Ishikawa (cell line): ENCODE measurements around the gene TPRA1.
A peak's percentile ranks its signal among the peaks of the same experiment; 100 is the strongest.

Source experiments
- CEBPB ChIP-seq: IDR thresholded peaks from 2 replicates; pipeline ENCODE4 v1.6.1; 2012
- CREB1 ChIP-seq: IDR thresholded peaks from 2 replicates; pipeline ENCODE4 v1.6.1; 2012; ENCODE audit warnings: low read depth
- EGR1 ChIP-seq: IDR thresholded peaks from 2 replicates; pipeline ENCODE4 v1.6.1; 2012
- EP300 ChIP-seq: IDR thresholded peaks from 2 replicates; pipeline ENCODE4 v1.6.1; 2012; ENCODE audit warnings: borderline replicate concordance
- FOXM1 ChIP-seq: IDR thresholded peaks from 2 replicates; pipeline ENCODE4 v1.6.1; 2012; ENCODE audit warnings: low read depth, borderline replicate concordance
- MAX ChIP-seq: IDR thresholded peaks from 2 replicates; pipeline ENCODE4 v1.6.1; 2012
- NFIC ChIP-seq: IDR thresholded peaks from 2 replicates; pipeline ENCODE4 v1.6.1; 2012
- RAD21 ChIP-seq: IDR thresholded peaks from 2 replicates; pipeline ENCODE4 v1.6.1; 2012; ENCODE audit warnings: low read depth
- REST ChIP-seq: IDR thresholded peaks from 2 replicates; pipeline ENCODE4 v1.6.1; 2012; ENCODE audit warnings: low read depth, mild to moderate bottlenecking
- TAF1 ChIP-seq: IDR thresholded peaks from 2 replicates; pipeline ENCODE4 v1.6.1; 2012; ENCODE audit warnings: low read depth, mild to moderate bottlenecking
- TCF12 ChIP-seq: IDR thresholded peaks from 2 replicates; pipeline ENCODE4 v1.6.1; 2012; ENCODE audit warnings: low read depth
- TEAD4 ChIP-seq: IDR thresholded peaks from 2 replicates; pipeline ENCODE4 v1.6.1; 2012
- YY1 ChIP-seq: IDR thresholded peaks from 2 replicates; pipeline ENCODE4 v1.6.1; 2012; ENCODE audit warnings: low read depth
- ZBTB7A ChIP-seq: IDR thresholded peaks from 2 replicates; pipeline ENCODE4 v1.6.1; 2012; ENCODE audit warnings: low read depth
- TF ChIP-seq, protein P1 (sequence below): IDR thresholded peaks from 2 replicates; pipeline ENCODE4 v1.6.1; 2012

The TPRA1 gene

GRCh38 chr3:127569160-127569559, 21.4 kb downstream of the TPRA1 start:
- TF ChIP-seq TEAD4 (no peak), TAF1 (no peak), EP300 (no peak), CREB1 (no peak), FOXM1 (no peak)
- TF ChIP-seq, protein P1, sequence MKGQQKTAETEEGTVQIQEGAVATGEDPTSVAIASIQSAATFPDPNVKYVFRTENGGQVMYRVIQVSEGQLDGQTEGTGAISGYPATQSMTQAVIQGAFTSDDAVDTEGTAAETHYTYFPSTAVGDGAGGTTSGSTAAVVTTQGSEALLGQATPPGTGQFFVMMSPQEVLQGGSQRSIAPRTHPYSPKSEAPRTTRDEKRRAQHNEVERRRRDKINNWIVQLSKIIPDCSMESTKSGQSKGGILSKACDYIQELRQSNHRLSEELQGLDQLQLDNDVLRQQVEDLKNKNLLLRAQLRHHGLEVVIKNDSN, result no peak

DNA sequence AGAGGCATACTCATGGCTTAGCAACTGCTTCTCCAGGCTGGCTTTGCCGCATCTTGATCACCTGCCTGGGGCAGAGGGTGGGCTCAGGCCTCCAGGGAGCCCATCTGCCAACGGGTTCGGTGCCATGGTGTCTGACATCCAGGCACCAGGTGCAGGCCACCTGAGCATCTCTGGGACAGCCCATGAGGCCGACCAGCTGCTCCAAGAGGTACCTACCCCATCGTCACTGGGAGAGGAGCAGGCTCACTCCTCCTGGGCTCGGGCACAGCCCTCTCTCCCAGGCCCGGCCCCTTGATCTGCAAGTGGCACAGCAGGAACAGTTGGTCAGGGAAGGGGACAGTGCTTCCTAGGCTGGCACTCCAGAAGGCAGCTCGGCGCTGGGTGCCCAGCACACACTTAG, 21.9 kb downstream of the TPRA1 start:
- no peak for TF ChIP-seq RAD21
- no peak for TF ChIP-seq YY1
- no peak for TF ChIP-seq TCF12
- TF ChIP-seq EP300, result no peak
- no peak for TF ChIP-seq ZBTB7A
- TF ChIP-seq, protein P1, result no peak
- no peak for TF ChIP-seq CREB1
- TF ChIP-seq NFIC, result no peak
- no peak for TF ChIP-seq TAF1
- TF ChIP-seq MAX, result no peak
- no peak for TF ChIP-seq EGR1
- no peak for TF ChIP-seq TEAD4
- TF ChIP-seq REST, result no peak
- no peak for TF ChIP-seq FOXM1

DNA sequence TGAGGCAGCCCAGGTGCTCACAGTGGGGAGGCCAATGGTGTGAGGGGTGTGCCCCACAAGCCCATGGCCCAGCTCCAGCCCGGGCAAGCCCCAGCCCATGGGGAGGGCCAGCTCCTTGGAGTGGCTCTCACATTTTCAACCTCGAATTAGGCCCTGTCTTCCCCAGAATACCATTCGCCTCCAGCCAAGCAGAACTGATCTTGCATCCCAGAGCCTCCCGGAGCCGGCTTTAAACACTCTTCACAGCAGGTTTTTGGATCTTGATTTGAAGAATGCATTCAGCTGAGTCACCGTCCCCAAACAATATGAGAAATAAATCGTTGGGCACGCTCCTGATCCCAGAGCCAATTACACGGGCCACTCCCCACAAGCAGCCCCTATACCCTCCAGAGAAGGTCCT, 23.7 kb downstream of the TPRA1 start:
- peak; percentile 38; the same call in 1 of the 2 replicates for TF ChIP-seq MAX
- TF ChIP-seq TCF12, result peak; percentile 96
- TF ChIP-seq ZBTB7A, result peak; percentile 47; the same call in 1 of the 2 replicates
- peak; percentile 91 for TF ChIP-seq TEAD4
- no peak for TF ChIP-seq EGR1
- no peak for TF ChIP-seq CREB1
- no peak for TF ChIP-seq RAD21
- peak; percentile 46; the same call in 1 of the 2 replicates for TF ChIP-seq FOXM1
- TF ChIP-seq TAF1, result no peak
- peak; percentile 99 for TF ChIP-seq NFIC
- TF ChIP-seq REST, result no peak
- TF ChIP-seq, protein P1, result no peak
- TF ChIP-seq CEBPB, result no peak
- TF ChIP-seq YY1, result no peak
- TF ChIP-seq EP300, result no peak; the same call in 1 of the 2 replicates

GRCh38 chr3:127565711-127566110, 24.8 kb downstream of the TPRA1 start:
- TF ChIP-seq EP300, result no peak
- no peak for TF ChIP-seq MAX
- TF ChIP-seq ZBTB7A, result no peak
- no peak for TF ChIP-seq NFIC
- TF ChIP-seq TEAD4, result peak; percentile 56
- TF ChIP-seq, protein P1, result peak; percentile 78
- no peak for TF ChIP-seq TAF1
- TF ChIP-seq RAD21, result no peak
- no peak for TF ChIP-seq TCF12
- no peak for TF ChIP-seq REST
- TF ChIP-seq CEBPB, result no peak
- TF ChIP-seq CREB1, result no peak
